C1 segment of cervical spinal cord (tissue), 14 donors: ENCODE measurements around the gene TAB2.

Source experiments
- DNase-seq, 14 donors: peaks; one replicate each; lab custom pipeline; 2025; lab: John Stamatoyannopoulos, UW

TAB2 gene

DNA sequence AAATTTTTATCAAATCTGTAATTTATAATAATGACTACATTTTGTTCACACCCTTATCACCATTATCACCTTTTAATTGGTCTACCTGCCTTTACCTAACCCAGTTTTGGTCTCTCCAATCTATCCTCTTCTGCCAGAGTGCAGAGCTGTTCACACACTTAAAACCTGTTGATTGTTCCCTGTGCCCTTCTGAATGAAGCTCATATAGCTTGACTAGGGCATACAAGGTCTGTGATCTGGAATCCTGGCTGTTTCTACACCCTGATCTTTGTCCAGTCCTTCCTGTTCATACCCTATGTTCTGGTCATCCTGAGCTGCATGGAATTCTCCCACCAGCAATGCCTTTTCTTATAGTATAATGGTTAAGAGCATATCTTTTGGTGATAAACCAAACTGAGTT is 53.6 kb downstream of the TAB2 start:
- DNase-seq, result no peak

DNA sequence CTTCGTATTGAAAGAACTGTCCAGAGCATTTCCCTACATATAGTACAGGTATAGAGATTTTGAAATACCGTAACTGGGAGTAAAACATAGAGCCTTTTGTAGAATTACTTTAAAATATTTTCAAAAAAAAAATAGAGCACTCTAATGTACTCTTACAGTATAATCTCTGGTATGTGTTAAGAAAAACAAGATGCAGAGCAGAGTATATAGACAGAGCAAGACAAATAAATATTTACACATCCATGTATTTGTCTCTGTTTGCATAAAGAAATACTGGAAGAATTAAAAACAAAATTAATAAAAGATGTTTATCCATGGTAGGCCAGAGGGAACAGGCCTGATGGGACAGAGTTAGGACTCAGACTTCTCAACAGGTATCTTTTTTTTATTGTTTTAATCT is 54.5 kb downstream of the TAB2 start:
- DNase-seq, result no peak

DNA sequence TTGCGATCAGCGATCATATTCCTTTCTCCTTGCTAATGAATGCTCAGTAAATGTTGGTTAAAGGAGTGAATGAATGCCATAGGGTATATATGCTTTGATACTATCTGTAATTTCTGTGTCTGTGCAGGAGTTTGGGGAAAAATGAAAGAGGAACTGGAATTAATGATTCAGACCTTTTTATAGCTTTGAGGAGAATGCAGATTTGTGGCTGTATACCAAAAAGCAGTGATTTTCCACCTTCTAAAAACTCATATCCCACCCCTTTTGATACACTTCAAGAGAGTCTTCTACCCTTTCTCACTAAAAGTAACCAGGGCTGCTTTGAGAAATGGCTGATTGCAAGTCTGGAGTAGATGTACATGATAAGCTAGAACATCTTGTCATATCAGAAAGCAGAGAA is 56.0 kb downstream of the TAB2 start:
- no peak for DNase-seq

DNA sequence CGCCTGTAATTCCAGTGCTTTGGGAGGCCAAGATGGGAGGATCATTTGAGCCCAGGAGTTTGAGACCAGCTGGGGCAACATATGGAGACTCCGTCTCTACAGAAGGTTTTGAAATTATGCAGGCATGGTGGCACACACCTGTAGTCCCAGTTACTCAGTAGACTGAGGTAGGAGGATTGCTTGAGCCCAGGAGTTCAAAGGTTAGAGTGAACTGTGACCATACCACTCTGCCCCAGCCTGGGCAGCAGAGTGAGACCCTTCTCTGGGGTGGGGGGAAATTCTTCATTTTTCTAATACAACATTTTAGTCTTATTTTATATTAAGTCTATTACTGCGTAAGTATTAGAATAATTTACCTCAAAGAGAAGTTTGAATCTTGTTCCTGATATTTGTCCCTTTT is 62.5 kb downstream of the TAB2 start:
- no peak for DNase-seq

DNA sequence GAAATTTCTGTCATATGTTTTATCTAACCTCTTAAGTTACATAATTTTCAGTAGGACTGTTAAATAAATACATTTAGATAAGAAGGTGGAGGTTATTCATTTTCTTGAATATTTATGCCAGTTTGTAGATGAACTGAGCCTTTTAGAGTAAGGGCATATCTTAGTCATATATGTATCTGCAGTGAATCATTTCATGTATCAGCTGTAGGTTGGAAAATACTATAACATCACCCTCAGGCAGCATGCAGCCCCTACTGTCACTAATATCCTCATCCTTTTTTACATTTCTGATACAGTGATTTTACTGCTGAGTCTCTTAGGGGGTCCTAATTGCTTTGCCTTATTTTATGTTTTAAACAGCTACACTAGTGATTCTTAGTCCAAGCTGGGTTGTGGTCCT is 63.0 kb downstream of the TAB2 start:
- no peak for DNase-seq

DNA sequence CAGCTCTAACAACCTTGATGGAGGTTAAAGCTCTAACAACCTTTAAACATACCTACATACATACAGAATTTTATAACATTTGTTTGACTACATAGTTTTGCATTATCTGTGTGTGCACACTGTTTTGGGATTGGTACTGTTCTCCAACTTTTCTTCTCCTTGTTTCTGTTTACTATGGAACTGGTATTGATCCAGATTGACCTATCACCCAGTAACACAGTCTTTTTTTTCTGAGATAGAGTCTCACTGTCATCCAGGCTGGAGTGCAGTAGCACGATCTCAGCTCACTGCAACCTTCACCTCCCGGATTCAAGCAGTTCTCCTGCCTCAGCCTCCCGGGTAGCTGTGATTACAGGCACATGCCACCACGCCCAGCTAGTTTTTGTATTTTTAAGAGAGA is 65.9 kb downstream of the TAB2 start:
- DNase-seq, result no peak

DNA sequence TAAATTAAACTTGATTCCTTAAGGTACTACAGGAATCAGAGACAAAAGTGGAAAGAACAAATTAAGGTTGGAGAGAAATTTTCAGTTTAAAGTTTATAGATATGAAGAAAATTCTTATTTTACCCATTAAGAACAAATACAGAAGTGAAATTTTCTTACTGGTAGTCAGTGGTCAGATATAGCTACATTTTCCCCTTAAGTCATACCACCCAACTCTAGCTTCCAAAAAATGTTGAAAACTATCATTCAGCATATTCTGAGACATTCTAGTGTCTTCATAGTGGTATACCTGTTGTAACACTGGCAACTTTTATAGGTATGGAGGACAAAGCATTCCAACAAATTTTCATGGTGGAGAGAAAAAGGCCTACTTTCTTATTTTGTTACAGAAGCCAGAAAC is 67.0 kb downstream of the TAB2 start:
- DNase-seq, result no peak

DNA sequence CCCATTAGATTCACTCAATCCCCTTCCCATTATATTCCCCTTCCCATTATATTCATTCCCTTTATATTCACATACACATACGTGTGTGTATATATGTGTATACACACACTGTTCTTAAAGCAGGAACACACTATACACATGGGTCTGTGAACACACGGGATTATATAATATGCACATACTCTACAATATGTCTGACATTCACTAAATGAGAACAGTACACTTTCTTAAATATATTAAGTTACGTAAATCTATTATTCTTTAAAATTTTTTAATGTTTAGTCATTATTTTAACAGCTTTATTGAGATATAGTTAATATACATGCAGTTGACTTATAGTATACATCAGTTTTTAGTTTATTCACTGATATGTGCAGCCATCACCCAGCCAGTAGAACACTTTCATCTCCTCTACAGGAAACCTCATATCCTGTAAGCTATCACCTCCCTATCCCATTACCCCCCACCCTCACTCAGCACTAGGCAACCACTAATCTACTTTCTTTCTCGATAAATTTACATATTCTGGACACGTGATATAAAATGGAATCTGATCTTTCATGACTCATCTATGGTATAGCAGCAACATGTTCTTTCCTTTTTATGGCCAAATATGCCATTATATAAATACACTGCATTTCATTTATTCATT is 68.6 kb downstream of the TAB2 start:
- DNase-seq, result no peak

DNA sequence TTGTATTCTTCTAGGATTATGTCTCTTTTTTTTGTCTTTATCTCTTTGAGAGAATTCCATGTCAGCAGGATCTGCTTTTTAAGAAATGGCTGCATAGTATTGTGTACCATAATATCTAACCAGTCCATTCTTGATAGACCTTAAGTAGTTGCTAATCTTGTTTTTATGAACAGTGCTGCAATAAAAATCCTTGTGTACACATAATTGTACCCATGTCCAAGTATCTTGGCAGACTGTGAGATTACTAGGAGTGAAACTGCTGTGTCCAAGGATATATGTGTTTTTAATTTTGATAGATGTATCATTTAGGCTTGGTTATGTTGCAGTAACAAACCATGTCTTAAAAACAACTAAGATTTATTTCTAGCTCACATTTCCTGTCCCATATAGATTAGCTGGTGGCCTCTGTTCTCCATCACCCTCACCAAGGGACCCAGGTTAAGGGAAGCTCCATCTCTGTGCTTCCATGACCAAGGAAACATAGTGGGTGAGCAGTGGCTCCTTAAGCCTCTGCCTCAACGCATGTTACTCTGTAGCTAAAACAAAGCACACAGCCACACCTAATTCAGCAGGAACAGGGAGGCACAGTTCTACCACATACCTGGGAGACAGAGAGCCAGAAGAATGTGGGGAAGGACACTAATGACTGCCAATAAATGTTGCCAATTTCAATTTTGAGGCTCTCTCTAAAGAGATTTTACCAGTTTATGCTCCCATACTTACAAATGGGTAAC is 70.4 kb downstream of the TAB2 start:
- no peak for DNase-seq

DNA sequence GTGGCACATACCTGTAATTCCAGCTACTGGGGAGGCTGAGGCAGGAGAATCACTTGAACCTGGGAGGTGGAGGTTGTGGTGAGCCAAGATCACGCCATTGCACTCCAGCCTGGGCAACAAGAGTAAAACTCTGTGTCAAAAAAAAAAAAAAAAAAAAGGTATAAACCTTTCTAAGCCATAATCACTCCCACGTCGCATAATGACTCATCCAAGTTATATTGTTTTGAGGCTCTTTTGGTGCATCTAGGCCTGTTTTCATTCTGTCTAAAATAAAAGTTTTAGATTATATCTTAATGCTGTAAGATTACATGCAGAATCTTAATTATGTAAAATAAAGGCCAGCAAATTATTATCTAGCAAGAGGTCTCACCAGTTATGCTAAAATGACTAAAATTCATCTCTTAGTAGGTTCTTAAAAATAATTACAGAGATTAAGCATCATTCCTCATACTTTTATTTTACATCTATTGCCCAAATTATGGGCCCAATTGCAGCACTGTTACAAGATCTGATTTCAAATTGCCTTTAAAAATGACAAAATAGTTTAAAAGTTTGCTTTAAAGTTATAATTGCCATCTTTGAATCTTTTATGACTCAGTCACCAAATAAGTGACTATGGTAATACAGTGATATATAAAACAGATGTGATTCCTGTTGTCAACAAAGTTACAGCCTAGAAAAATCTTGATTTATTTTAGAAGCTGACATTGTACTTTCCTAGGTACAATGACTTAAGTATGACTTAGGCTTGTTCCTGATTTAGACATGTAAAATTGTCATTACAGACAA is 72.2 kb downstream of the TAB2 start:
- no peak for DNase-seq

DNA sequence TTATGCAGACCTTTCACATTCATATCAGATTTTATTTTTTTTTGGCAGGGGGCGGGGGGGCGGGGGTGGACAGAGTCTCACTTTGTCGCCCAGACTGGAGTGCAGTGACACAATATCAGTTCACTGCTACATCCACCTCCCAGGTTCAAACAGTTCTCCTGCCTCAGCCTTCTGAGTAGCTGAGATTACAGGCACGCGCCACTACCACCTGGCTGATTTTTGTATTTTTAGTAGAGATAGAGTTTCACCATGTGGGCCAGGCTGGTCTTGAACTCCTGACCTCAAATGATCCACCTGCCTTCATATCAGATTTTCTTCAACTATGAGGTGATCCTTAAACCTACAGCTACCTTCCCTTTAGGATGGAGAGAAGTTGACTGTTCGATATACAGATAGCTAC is 74.6 kb downstream of the TAB2 start:
- no peak for DNase-seq

DNA sequence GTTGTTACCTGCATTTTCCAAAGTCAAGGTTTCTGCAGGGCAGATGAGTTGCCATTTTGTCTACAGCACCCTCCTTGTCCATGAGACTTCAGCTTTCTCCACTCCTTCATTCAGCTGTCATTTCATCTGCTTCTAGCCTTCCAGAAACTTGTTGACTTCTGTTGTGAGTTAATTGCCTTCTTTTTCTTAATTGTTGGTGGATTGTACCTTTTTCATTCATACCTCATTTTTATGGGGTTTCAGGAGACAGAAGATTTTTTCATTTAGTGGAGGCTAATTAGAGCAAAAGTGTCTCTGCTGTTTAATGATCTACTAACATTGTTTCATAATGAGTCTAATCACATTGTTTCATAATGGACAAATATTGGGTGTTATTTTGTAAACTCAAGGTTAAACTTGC is 75.0 kb downstream of the TAB2 start:
- DNase-seq, result no peak

DNA sequence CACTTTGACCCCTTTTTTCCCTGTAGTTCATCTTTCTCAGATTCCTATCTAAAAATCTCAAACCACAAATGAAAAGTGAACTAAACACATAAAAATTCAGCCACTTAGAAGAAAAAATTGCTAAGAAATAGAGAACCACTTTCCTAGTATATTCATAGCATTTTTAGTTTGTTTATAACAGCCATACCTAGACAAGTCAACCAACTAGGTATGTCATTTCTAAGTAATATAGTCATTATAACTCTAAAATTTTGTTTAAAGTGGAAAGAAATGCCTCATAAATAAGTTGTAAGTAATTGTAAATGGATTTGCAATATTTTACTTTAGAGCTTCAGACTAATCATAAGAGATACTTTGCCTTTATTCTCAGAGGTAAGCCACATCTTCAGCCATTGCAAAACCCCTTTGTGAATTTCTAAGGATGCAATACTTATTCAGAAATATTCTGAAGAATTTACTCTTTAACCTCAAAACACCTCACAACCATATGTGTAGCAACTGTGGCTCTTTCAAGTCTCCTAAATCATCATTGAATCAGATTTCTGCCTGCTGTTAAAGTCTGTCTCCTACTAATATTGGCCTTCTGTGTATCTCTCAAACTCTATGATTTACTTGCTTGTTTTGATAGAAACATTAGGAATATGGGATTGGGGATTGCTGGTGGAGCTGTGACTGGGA is 75.6 kb downstream of the TAB2 start:
- no peak for DNase-seq

DNA sequence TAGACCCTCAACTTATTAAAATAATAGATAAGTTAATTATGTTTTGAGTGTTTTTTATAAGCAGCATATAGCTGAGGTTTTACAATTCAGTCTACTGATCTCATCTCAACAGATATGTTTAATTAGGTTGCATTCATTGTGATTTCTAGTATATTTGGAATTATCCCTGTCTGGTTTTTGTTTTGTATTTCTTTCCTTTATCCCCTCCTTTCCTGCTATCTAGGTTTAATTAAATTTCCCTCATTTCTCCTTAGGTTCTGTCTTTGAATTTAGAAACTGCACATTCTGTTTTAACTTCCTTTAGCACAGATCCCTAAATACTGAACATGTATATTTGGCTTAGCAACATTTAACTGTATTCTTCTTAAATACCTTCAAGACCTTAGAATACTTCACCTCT is 77.7 kb downstream of the TAB2 start:
- DNase-seq, result no peak

DNA sequence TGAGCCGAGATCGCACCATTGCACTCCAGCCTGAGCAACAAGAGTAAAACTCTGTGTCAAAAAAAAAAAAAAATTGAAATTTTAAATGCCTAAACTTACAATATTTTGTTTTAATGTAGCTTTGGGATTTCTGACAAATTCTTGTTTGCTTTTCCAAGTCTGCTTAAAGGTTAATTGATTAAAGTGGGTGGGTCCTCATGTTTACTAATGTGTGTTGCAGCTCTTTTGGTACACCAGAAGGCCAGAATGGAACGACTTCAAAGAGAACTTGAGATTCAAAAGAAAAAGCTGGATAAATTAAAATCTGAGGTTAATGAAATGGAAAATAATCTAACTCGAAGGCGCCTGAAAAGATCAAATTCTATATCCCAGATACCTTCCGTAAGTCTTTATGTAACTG is 79.9 kb downstream of the TAB2 start:
- DNase-seq, result no peak

DNA sequence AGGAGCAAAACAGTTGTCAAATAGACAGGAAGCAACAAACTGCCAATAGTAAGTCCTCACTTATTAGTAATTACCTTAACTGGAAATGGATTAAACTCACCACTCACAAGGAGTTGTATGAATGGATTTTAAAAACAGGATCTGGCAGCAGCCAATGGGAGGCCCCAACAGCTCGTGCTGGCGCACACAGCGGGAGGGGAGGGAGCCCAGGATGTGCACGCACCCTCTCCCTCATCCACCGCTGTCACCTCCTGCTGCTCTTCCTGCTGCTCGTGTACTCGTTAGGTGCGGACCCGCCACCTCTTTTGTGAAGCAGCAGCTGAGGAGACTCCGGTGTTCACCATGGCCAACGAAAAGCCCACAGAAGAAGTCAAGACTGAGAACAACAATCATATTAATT is 82.5 kb downstream of the TAB2 start, which contains the start of gene SUMO4:
TSS of gene SUMO4 (plus strand) at position 213 of the 400 bp plus-strand sequence. CDS start at position 343, 130 bp downstream.
- DNase-seq, result no peak

DNA sequence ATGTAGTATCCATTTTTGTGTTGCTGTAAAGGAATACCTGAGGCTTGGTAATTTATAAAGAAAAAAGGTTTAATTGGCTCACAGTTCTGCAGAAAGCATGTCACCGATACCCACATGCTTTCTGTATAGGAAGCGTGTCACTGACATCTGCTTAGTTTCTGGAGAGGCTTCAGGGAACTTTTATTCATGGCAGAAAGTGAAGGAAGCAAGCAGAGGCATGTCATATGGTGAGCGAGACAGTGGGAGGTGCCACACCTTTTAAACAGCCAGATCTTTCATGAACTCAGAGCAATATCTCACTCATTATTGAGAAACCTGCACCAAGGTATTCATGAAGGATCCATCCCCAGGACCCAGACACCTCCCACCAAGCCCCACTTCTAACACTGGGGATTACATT is 86.0 kb downstream of the TAB2 start:
- no peak for DNase-seq

DNA sequence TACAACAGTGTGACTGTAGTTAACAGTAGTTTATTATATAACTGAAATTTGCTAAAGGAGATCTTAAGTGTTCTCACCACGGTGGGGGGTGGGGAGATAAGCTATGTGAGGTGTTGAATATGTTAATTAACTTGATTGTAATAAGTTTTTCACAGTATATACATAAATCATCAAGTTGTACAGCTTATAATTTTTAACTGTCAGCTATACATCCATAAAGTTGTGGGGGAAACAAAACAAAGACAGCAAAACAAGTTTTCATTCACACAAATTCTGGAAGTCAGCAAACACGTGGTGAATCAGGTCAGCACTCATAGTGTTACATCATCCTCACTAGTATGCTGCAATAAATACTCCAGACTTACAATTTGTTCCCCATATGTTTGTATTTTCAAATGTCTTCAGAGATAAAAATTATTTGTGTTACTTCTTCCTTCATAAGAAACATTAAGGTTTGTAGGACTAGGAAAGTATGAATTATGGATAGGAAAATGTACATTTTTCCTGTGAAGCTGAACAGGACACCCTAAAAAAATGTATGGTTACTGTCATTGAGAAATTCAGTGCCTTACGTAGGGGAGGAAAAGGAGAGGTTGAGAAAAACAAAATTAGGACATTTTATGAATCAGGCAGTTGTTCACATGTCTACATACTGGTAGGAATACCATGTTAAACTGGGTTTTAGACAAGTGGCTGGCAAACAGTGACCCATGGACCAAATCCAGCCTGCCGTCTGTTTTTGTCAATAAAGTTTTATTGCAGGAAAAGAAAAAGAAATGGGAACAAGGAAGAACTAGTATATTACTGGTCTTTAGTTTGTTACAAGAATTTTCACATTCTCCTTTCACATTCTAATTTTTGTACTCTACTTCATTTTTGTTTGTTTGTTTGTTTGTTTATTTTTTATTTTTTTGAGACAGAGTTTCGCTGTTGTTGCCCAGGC is 88.6 kb downstream of the TAB2 start:
- DNase-seq, result no peak

DNA sequence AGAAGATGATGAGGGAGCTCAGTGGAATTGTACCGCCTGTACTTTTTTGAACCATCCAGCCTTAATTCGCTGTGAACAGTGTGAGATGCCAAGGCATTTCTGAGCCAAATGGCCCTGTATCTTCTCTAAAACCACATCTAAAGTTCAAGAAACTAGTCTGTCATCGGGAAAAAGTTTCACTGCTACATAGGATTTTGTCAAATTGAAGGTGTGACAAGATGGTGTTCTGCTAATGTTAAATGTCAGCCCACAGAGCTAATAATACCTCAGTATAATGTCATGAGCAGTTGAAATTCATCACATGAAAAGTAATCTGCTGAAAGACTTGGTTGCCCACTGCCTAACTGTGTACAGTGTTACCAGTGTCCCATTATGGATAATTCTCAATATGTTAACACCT is 92.1 kb downstream of the TAB2 start:
- DNase-seq, result no peak

DNA sequence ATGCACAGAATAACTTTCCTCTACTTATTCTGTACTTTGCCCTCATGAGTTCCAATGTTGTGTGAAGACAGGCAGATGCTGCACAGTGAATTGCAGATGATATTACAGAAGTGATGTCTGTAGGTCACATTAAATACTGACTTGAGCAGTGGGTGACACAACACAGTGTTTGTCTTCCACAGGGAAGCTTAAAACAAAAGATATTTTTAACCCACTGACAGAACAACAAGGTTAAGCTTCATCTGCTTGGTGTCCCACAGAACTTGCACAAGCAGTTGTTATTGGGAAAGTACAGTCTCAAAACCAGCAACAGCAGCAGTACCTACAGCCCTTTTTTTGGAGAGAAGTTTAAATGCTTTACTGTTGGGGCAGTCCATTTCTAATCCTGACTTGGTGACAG is 93.0 kb downstream of the TAB2 start:
- DNase-seq, result no peak

DNA sequence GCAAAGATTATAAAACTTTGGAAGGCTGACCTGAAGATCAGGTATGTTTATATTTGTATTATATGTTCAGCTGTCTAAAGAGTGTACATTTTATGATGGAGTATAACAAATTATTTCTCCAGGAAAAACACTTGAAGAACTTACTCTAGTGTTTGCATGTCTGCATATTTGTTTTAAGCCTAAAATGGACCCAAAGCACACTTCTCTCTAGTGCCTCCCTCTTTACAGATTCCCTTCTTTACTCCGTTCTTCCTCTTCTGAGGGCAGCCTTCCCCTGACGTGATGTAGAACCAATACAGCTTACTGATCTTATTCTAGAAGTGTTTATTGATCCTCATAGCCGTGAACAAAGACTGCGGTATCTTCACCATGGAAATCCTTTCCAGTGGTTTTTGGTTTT is 96.5 kb downstream of the TAB2 start:
- DNase-seq, result no peak
